GM19043 (cell line): ENCODE data around the gene HPSE2.

Experiments
- ATAC-seq: cut with Tn5 transposase; IDR thresholded peaks from one replicate; pipeline ENCODE4 v1.9.1; 2021; ENCODE audit warnings: low read depth; ENCODE audit not compliant: unreplicated experiment

HPSE2 gene

DNA sequence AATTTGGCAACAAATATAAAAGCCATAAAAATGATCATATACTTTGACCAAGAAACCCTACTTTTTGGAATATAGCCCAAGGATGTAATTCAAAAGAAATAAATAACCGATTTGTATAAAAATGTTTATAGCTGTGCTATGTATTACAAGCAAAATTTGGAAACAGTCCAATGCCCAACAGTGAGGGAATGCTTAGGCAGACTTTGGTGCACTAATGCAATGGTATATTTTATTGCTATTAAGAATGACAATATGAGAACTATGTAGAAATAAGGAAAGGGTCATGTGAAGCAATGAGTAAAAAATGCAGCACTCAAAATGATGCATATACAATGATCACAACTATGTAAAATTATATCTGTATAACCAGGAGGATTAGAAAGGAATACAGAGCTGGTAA is 515.1 kb downstream of the HPSE2 start:
- ATAC-seq: no peak

DNA sequence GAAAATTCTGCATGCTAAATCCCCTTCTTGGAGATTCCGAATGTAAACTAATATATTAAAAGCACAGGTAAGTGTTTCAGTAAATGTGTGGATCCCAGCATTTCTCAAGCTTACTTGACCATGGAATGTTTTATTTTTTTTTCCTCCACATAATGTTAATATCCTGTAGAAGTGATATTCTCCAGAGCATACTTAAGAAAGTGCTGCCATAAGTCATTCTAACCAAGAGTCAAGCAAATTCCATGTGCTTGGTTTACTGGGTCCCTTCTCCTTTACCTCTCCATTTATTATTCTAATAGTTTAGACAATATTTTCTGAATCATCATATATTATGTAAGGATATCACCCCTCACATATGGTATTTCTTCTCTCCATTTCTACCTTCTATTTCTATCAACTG is 522.1 kb downstream of the HPSE2 start:
- no peak for ATAC-seq

DNA sequence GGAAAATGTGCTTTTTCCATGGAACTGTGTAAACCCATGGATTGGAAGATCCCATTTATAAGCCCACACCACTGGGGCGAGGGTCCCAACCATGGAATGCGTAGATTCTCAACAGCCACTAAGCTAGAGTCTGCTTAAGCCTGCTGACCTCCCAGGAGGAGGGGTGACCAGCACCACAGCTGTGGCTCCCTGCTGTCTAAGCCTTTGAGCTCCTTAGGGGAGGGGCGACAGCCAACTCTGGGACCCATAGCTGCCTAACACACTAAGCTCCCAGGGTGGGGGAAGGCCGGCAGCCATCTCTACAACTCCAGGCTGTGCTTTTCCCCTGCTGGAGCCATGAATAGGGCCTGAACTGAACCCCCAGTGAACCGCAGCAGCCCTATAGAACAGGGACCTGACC is 539.1 kb downstream of the HPSE2 start:
- no peak for ATAC-seq

- no peak for ATAC-seq
Observed at GRCh38 chr10:98694883-98695282, 540.8 kb downstream of the HPSE2 start.

GRCh38 chr10:98694014-98694413 is 541.6 kb downstream of the HPSE2 start:
- no peak for ATAC-seq

DNA sequence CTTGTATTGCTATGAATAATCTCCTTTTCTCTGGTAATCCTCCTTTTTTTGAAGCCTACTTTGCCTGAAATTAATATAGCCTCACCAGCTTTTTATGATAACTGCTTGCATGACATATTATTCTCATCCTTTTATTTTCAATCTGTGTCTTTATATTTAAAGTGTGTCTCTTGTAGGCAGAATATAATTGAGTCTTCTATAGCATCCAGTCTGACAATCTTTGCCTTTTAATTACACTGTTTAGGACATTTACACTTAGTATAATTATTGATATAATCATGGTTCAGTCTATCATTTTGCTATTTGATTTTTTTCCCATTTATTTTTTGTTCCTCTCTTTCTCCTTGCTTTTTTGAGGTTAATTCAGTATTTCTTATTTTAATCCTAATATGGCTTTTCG is 548.0 kb downstream of the HPSE2 start:
- no peak for ATAC-seq

DNA sequence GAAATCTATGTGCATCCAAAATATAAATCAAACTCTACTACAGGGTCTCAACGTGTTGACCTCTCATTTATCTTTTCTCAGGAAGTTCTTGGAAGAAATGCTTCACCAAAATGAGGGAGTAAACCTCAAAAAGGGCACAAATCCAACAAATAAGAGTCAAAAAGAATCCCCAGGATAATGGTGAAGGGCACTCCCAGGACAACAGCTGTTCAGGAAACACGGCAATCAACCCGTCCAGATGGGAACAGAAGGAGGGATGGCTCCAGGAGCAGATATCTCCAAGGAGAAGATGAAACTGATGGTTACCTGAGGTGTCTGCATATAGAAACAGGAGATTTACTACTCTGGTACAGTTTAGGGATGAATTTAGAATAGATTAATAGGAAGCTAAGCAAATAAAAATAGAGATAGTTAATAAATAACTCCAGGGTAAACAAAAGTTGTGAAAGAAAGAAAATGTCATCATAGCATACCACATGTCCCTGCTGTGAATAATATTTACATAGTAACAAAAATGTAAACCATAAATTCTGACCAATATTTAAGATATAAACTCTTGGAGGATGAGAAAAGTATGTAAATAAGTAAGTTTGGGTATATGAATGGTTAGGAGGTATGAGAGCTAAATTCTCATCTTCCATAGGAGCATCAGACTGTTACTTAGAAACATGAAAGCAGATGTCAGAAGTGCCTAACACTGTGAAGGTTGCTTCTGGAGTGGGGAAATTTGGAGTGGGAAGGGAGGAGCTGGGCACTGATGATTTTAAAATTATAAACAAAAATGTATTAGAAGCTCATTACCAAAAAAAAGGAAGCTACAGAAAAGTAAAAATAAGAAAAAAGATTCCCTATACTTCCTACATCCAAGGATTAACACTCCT is 551.4 kb downstream of the HPSE2 start:
- ATAC-seq: no peak

GRCh38 chr10:98676895-98677294 is 558.8 kb downstream of the HPSE2 start:
- no peak for ATAC-seq

DNA sequence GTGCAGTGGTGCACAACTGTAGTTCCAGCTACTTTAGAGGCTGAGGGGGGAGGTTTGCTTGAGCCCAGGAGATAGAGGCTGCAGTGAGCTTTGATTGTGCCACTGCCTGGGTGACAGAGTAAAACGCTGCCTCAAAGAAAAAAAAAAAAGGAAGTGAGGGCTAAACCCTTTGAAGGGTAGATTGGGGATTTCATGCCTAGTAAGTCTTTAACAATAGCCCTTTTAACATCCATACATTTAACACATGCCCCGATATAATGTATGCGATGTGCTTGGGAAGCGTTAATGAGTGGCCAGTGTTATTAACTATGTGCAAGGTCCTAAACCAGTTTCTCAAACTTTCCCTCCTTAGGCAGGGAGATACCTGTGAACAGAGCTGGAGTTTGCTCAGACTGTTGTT is 559.8 kb downstream of the HPSE2 start:
- no peak for ATAC-seq

- ATAC-seq: no peak
Observed at GRCh38 chr10:98673171-98673782, 562.4 kb downstream of the HPSE2 start.

DNA sequence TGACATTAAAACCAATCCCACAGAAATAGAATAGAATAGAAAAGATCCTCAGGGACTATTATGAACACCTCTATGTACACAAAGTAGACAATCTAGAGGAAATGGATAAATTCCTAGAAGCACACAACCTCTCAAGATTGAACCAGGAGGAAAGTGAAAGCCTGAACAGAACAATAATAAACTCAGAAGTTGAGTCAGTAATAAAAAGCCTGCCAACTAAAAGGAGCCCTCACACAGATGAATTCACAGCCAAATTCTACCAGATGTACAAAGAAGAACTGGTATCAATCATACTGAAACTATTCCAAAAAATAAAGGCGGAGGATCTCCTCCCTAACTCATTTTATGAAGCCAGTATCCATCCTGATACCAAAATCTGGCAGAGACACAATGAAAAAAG is 568.6 kb downstream of the HPSE2 start:
- no peak for ATAC-seq

DNA sequence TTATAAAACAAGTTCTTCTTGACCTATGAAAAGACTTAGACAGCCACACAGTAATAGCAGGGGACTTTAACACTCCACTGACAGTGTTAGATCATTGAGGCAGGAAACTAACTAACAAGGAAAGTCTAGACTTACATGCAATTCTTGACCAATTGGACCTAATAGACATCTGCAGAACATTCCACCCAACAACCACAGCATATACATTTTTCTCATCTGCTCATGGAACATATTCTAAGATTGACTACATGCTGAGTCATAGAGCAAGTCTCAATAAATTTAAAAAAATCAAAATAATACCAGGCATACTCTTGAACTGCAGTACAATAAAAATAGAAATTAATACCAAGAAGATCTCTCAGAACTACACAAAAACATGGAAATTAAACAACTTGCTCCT is 569.4 kb downstream of the HPSE2 start:
- ATAC-seq: no peak

GRCh38 chr10:98664329-98665042 is 571.2 kb downstream of the HPSE2 start:
- ATAC-seq: peak; percentile 63

GRCh38 chr10:98659951-98660350 is 575.7 kb downstream of the HPSE2 start:
- no peak for ATAC-seq

- ATAC-seq: no peak
Observed at GRCh38 chr10:98655492-98655891, 580.2 kb downstream of the HPSE2 start.

GRCh38 chr10:98649170-98649569 is 586.5 kb downstream of the HPSE2 start:
- ATAC-seq: no peak

- no peak for ATAC-seq
Observed at GRCh38 chr10:98646998-98647917, 588.4 kb downstream of the HPSE2 start.

DNA sequence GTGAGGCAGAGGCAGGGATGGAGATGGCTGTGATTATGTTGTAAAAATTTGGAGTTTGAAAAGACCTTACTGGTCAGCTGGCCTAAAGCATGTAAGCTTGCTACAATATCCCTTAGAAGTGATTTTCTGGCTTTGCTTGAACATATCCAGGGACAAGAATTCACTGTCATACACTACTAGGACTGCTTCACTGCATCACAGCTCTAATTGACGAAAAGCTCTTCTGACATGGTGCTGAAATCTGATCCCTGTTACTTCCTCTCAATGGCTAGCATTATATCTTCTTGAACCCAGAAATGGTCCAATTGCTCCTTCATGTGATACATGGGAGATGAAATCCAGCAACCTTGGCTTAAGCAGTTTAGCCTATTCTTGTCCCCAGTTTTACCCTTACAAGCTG is 591.2 kb downstream of the HPSE2 start:
- ATAC-seq: no peak

DNA sequence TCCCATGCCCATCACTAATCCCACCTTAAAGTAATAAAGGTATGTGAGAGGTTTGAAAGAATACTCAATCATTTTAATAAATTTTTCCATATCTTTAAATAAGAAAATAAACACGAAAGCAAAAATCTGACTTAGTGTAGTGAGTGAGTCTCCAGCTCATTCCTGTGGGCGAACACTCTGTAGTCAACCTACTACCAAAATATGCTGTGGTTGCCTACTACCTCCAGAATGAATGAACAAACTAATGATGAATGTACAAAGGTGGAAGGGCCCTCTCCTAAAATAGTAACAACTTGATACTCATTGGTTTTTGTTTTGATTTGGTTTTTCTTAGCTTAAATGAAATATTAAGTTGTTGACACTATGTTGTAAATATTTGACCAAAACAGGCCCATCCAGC is 593.4 kb downstream of the HPSE2 start:
- no peak for ATAC-seq

GRCh38 chr10:98638920-98639319 is 596.7 kb downstream of the HPSE2 start:
- no peak for ATAC-seq
